Subcutaneous adipose tissue (tissue), 4 donors: ENCODE results near the gene CEP170. TPM values are rescaled to one million over a fixed set of nuclear protein-coding genes. Genes with fewer than 3 reads are reported as not detected.

Experiments used
- total RNA-seq, 4 donors: library from RNA; depleted of rRNA; stranded (reverse); fragments of >200 nt; gene quantifications; one replicate each; pipeline ENCODE4 v1.1.0, GENCODE V29; 2016
- TF ChIP-seq, protein P1 (sequence below): fragments of 450-650 bp; IDR thresholded peaks from one replicate; pipeline ENCODE4 v1.5.1; 2016; ENCODE audit warnings: low read depth, mild to moderate bottlenecking, control low read depth, antibody characterized with exemption, moderate library complexity

Gene CEP170
- 100 to 1,000 TPM in 1 of 4 donors, 10 to 100 TPM in 3; 49.7 to 136 (median 64.0) TPM for total RNA-seq

DNA sequence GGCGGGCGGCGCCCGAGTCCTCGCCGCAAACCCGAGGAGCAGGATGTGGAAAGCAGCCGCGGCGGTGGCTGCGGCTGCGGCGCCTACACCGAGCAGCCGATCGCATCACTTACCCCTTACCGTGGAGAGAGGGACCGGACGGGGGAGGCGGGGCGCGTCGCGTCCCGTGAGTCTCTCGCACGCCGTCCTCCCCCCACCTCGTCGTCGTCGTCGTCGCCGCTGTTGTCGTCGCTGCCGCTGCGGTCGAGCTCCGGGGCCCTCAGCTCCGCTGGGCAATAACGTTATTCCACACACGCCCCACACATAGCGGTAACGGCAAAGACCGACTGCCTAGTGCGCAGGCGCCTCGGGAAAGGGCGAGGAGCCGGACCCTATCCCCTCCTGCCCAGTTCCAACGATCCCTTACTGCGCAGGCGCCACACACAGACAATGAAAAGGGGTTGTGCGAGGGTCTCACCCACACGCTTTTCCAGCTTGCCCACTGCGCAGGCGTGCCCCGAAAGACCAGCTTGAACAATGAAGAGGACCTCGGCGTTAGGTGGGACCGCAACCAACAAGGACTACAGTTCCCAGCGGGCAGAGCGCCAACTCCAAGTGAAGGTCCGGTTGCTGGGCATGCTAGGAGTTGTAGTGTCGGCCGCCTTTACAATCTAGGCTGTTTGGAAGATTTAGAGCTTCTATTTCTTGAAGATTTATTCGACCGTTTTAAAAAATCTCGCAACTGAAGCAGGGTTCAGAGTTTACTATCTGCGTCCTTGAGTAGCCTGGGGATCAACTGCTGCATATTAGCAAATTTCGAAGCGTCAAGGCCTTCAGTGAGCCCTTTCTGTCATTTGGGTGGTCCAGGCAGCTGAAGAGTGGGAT lies at the start of gene CEP170:
Gene CEP170, minus strand, starts transcription at position 355 of the 864 bp plus-strand sequence. CDS start 30,001 bp downstream, outside the sequence.
- TF ChIP-seq, protein P1, sequence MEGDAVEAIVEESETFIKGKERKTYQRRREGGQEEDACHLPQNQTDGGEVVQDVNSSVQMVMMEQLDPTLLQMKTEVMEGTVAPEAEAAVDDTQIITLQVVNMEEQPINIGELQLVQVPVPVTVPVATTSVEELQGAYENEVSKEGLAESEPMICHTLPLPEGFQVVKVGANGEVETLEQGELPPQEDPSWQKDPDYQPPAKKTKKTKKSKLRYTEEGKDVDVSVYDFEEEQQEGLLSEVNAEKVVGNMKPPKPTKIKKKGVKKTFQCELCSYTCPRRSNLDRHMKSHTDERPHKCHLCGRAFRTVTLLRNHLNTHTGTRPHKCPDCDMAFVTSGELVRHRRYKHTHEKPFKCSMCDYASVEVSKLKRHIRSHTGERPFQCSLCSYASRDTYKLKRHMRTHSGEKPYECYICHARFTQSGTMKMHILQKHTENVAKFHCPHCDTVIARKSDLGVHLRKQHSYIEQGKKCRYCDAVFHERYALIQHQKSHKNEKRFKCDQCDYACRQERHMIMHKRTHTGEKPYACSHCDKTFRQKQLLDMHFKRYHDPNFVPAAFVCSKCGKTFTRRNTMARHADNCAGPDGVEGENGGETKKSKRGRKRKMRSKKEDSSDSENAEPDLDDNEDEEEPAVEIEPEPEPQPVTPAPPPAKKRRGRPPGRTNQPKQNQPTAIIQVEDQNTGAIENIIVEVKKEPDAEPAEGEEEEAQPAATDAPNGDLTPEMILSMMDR: no peak

DNA sequence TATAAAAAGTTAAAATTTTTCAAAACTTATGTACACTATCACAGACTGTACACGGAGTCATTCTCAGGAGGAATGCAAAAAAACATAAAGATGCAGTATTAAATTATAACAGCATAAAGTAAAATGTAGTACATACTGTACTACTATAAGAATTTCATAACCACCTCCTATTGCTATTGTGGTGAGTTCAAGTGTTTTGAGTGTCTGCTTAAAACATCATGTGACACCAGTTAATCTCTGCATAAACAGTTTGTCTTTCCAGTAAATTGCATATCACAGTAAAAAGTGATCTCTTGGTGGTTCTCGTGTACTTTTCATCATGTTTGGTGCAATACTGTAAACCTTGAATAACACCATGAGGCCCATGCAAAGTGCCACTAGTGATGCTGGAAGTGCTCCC lies 46.0 kb upstream of the CEP170 start:
- TF ChIP-seq, protein P1: no peak

DNA sequence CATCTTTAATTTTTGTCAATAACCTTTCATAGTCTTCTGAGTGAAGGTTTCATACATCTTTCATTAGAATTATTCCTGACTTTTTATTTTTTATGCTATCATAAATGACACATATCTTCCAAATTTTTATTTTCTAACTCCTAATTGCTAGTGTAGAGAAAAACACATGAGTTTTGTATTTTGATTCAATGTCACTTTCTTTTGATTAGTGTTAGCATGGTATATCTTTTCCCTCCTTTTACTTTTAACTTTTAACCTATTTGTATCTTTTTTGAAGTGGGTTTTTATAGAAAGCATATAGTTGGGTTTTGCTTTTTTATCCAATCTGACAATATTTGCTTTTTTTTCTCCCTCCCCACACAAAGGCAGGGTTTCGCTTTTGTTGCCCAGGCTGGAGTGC lies 44.0 kb upstream of the CEP170 start:
- TF ChIP-seq, protein P1: no peak

DNA sequence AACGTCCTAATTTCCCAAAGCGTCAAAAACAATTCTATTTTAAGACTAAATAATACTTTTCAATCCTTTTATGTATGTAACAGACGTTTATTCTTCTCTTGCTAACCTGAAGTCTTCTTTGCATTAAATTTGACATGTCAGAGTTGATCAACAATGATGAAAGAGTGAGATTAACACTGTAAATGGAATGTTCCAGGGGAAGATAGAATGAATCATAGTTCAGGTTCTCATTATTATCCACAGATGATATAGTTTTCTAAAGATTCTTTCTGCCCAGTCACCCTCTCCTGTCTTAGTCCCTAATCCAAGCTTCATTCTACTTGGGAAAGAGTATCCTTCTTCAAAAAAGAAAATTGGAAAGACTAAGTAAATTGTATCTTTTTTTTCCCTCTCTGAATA lies 39.6 kb upstream of the CEP170 start:
- TF ChIP-seq, protein P1: no peak

DNA sequence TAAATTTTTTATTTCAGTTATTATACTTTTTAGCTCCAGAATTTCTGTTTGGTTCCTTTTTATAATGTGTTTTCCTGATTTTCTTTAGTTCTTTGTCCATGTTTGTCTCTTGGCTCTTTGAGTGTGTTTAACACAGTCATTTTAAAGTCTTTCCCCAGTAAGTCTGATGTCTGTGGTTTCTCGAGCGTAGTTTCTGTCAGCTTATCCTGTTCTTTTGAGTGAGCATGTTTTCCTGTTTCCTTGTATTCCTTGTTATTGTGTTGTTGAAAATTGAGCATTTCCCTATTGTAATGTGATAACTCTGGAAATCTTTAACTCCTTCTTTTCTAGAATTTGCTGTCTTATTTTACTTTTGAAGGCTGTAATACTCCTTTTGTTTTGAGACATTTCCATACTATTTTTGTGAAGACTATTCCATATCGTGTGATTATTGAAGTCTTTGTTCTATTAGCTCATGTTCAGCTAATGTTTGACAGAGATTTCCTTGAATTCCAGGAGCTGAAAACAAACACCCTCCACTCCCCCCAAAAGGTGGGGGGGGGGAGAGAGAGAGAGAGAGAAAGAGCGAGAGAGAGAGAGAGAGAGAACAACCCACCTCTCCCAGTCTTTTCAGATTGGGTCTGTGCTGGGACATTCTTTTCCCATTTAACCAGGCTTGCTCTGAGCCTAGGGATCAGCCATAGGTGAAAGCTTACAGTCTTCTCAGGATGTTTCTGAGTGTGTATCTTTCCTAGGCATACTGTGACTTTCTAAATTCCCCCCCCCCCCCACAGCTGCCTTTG lies 39.1 kb upstream of the CEP170 start:
- TF ChIP-seq, protein P1: no peak

DNA sequence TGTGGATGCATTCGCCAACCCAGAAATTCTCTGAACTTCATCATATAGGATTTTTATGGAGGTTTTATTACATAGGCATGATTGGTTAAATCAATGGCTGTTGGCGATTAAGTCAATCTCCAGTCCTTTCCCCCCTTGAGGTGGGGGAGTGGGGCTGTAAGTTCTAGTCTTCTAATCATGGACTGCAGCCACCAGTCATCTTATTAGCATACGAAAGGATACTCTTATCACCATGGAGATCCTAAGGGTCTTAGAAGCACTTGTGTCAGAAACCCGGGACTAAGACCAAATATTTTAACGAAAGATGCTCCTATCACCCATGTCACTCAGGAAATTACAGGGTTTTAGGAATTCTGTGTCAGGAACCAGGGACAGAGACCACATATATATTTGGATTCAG lies 37.0 kb upstream of the CEP170 start:
- TF ChIP-seq, protein P1: no peak

DNA sequence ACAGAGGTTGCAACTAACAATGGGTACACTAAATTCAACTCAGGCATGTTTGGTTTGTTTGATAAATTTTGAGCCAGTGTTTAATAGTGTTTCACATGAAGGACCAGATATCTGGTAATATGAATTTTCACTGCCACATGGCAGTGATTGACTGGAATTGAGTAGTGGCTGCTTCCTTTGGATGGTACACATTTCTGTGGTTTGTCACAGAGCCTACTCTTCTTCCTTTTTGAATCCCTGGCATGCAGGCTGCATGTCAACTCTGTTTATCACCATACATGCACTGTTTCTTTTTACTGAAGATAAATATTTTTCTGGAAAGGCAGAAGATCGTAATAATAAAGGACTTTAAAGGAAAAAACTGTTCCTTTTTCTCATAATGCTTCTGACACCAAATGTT lies 36.2 kb upstream of the CEP170 start:
- TF ChIP-seq, protein P1: no peak
